Stimulated activated CD4-positive, alpha-beta T cell treated with anti-CD3 and anti-CD28 coated beads, Interleukin-15, amount 100 ng/mL, for 24 hours (primary cell): Measurements from ENCODE around the gene ERICH4.
"Not testable (repeated sequence)": the region's sequence is repeated elsewhere in the genome, so short reads cannot be mapped to it uniquely, and the experiment has no call there.

Experiments used
- DNase-seq: peaks from one replicate; pipeline ENCODE4 v3.0.0-alpha.2; 2020

Gene ERICH4

GRCh38 chr19:41435936-41436673, 6.9 kb upstream of the ERICH4 start:
- DNase-seq, result no peak

DNA sequence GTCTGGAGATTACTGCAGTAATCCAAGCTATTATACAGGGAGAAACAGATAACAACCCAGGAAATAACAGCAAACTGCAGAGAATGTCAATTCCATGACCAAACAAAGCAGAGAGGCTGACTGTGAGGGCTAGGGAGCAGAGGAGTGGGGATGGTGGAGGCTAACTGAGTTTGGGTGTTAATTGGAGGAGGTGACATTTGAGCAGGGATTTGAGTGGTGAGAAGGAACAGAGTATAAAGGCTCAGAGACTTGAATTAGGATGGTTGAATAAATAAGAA, 6.3 kb upstream of the ERICH4 start:
- DNase-seq, result no peak

DNA sequence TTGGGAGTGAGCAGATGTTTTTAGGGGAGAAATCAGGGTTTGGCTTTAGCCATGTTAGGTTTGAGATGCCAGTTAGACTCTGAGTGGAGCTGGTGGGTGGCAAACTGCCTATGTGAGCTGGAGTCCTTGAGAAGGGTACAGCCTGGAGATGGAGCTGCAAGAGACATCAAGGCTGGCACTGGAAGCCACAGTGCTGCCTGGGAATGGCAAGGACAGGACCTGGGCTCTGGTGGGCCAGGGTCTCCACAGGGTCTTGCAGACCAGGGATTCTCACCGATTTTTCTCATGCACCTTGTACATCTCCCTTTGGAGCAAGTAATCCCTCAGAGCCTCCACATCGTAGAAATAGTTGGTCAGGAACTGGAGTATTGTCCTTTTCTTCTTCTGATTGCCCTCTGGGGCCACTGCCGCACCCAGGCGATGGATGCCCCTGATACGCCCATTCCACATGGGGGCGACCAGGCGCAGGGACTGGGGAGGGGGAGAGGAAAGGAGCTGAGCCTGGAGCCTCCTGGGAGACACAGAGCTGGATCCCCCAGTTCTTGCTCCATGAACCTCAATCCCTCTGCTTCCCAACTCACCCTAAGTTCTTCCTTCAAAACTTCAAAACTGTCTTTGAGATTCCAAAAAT, 4.9 kb upstream of the ERICH4 start:
- no peak for DNase-seq

DNA sequence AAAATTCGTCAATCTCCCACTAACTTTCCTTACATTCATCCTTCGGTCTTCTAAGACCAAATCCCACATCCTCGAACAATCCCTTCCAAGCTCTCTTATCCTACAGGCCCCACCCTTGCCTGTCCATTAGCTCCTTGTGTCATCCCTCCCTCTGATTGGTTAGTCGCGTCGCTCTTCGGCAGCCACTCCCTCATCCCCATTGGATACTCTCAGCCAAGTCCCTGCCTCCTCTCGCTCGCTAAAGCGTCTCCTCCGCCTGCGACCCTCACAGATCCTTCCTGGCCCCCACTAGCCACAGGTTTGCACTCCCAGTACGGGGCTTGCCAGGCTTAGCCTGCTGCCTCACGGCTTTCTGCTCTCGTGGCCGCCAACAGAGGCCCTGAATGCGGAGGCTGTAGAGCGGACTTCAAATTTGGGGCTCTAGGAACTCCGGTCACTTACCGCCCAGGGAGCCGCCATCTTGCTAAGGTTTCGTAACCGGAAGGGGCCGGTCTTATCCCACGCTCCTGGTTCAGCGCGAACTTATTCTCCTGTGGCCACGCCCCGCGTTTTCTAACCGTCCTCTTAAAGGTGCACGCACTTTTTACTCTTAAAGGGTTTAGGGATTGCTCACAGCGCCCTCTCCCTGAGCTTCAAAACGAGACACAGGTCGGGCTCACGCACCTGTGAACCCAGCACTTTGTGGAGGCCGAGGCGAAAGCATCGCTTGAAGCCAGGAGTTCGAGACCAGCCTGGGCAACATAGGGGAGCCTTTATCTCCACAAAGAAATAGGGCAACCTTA, 3.3 kb upstream of the ERICH4 start, which contains the start of gene DMAC2:
Gene DMAC2 (minus strand): TSS at position 472 of the 782 bp plus-strand sequence. CDS start 13 bp downstream, at position 459.
- peak; percentile 99 for DNase-seq

DNA sequence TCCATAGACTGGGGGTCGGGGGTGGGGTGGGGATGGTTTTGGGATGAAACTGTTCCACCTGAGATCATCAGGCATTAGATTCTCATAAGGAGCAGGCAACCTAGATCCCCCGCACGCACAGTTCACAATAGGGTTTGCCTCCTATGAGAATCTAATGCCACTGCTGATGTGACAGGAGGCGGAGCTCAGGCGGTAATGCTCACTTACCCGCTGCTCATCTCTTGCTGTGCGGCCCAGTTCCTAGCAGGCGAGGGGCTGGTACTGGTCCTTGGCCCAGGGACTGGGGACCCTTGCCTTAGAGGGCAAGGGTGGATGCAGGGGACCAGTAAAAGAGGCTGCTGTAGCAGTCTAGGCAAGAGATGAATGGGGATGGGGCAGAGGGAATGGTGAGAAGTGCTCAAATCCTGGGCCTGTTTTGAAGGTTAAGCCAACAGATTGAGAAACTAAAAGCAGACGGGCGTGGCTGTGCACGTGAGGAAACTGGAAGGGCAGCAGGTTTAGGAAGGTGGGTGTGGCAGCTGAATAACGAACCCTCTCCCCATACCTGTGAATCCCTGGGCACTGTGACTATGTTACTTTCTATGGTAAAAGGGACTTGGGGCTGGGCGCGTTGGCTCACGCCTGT, 1.5 kb upstream of the ERICH4 start:
- no peak for DNase-seq

GRCh38 chr19:41443813-41444455, 978 bp downstream of the ERICH4 start:
- DNase-seq, result no peak

- DNase-seq, result no peak
These were observed 2.6 kb downstream of the ERICH4 start for GRCh38 chr19:41445575-41445974.

GRCh38 chr19:41447732-41448332, 4.9 kb downstream of the ERICH4 start:
- DNase-seq, result no peak

DNA sequence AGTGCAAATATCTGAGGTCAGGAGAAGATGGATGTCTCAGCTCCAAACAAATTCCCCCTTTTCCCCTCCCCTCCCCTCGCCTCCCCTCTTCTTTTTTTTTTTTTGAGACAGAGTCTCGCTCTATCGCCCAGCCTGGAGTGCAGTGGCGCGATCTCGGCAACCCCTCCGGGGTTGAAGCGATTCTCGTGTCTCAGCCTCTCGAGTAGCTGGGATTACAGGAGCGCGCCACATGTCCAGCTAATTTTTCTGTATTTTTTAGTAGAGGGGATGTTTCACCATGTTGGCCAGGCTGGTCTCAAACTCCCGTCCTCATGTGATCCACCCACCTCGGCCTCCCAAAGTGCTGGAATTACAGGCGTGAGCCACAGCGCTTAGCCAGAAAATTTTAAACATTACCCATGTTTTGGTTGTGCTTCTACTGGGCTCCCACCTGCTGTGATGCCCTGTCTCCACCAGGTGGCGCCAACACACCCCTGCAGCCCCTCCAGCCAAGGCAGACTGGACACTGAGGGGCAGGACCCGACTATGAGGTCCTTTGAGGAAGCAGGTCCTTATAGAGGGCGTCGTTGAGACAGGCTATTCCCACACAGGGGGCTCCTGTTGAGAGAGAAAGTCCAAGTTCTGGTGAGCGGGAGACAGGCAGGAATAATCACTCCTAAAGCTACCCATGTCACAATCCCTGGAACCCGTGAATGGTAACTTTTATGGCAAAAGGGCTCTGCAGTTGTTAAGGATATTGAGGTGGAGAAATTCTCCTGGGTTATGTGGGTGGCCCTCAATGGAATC, 6.3 kb downstream of the ERICH4 start:
- DNase-seq, result peak; percentile 79

- no peak for DNase-seq
These were observed 6.9 kb downstream of the ERICH4 start for GRCh38 chr19:41449865-41450178.

DNA sequence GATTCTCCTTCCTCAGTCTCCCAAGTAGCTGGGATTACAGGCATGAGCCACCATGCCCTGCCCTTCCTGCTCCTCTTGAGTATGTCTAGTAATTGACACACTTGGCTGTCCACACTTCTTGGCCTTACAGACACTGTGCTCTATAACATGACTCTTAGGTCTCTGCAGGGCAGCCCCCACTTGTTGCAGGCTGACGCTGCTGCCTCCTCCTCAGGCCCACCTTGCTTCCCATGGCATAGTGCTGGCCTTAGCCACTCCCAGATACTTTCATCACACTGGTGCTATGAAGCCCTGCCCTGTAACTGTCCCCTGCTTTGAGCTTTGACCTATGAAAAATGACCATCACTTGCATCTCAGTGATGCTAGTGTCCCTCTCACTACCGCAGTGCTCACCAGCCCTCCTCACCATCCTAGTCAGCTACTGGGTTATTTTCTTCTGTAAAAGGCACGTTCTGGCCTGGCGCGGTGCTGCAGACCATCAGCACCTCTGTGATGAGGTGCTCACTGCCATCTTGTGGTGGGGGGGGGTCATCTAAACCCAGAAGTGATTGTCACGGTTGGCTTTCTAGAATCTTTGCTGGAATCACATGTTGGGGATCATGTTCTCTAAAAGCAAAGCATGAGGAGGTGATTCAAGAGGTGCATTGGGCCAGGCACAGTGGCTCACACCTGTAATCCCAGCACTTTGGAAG, 9.8 kb downstream of the ERICH4 start:
- no peak for DNase-seq

- DNase-seq, result no peak
These were observed 13.0 kb downstream of the ERICH4 start for GRCh38 chr19:41455936-41456335.

GRCh38 chr19:41456342-41456918, 13.5 kb downstream of the ERICH4 start:
- DNase-seq, result no peak

- DNase-seq, result no peak
These were observed 14.3 kb downstream of the ERICH4 start for GRCh38 chr19:41457241-41457640.

DNA sequence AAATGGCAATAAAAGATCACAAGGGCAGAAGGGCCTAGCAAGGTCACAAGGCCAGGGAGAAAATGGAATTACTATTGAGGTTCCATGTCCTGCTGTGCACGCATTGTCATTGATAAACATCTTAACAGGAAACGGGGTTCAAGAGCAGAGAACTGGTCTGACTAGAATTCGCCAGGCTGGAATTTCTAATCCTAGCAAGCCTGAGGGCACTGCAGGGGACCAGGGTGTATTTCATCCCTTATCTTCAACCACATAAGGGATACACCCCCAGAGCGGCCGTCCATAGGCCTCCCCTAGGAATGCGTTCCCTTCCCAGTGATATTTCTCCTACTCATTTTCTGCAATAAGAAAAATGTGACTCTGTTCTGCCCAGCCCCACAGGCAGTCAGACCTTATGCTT, 19.5 kb downstream of the ERICH4 start:
- no peak for DNase-seq

- DNase-seq, result not testable (repeated sequence)
These were observed 20.6 kb downstream of the ERICH4 start for GRCh38 chr19:41463257-41464256.

- DNase-seq, result no peak
These were observed 33.6 kb downstream of the ERICH4 start for GRCh38 chr19:41476583-41476982.

- no peak for DNase-seq
These were observed 35.2 kb downstream of the ERICH4 start for GRCh38 chr19:41478171-41478570.
